ENCODE results near the gene BARX1.

- TF ChIP-seq, protein P1, sequence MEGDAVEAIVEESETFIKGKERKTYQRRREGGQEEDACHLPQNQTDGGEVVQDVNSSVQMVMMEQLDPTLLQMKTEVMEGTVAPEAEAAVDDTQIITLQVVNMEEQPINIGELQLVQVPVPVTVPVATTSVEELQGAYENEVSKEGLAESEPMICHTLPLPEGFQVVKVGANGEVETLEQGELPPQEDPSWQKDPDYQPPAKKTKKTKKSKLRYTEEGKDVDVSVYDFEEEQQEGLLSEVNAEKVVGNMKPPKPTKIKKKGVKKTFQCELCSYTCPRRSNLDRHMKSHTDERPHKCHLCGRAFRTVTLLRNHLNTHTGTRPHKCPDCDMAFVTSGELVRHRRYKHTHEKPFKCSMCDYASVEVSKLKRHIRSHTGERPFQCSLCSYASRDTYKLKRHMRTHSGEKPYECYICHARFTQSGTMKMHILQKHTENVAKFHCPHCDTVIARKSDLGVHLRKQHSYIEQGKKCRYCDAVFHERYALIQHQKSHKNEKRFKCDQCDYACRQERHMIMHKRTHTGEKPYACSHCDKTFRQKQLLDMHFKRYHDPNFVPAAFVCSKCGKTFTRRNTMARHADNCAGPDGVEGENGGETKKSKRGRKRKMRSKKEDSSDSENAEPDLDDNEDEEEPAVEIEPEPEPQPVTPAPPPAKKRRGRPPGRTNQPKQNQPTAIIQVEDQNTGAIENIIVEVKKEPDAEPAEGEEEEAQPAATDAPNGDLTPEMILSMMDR (conservative IDR thresholded peaks at IDR 0.05 in 1 of 2, IDR thresholded peaks at IDR 0.05 in 1 of 2; ENCODE audit: low read depth in 1 of 2, low read length in 2 of 2), result no peak
- no peak for TF ChIP-seq EZH2 (IDR thresholded peaks at IDR 0.05; ENCODE audit: low read length, missing control alignments)
Observed at GRCh38 chr9:93996367-93996766, 41.2 kb upstream of the BARX1 start.

Data from fibroblast of lung (primary cell).